ENCODE data around the gene BSX.

The BSX gene

GRCh38 chr11:123000721-123001120, 19.1 kb upstream of the BSX start:
- H3K4me3 ChIP-seq (ENCODE audit: control insufficient read depth, low read depth, low read length) = no peak overlapping the region
- no peak for TF ChIP-seq CTCF (conservative IDR thresholded peaks at IDR 0.05; ENCODE audit: control insufficient read depth, insufficient read depth, low read depth, low read length)

GRCh38 chr11:122998727-122999366, 17.2 kb upstream of the BSX start:
- no peak for TF ChIP-seq CTCF (conservative IDR thresholded peaks at IDR 0.05; ENCODE audit: control insufficient read depth, insufficient read depth, low read depth, low read length)
- peak; percentile 22 for DNase-seq (ENCODE audit: low read depth)
- no peak overlapping the region for H3K4me3 ChIP-seq (ENCODE audit: control insufficient read depth, low read depth, low read length)

More at GRCh38 chr11:123000721-123001120, 19.1 kb upstream of the BSX start:
- peak; percentile 14 for DNase-seq (ENCODE audit: low read depth)

- TF ChIP-seq CTCF (conservative IDR thresholded peaks at IDR 0.05; ENCODE audit: control insufficient read depth, insufficient read depth, low read depth, low read length) = no peak
- no peak for DNase-seq (ENCODE audit: low read depth)
- H3K4me3 ChIP-seq (ENCODE audit: control insufficient read depth, low read depth, low read length) = no peak overlapping the region
Observed at GRCh38 chr11:122995526-122995925, 13.9 kb upstream of the BSX start.

GRCh38 chr11:122984186-122985011, 2.8 kb upstream of the BSX start:
- peak overlapping the region; percentile 41 for H3K4me3 ChIP-seq (ENCODE audit: control insufficient read depth, low read depth, low read length)
- TF ChIP-seq CTCF (conservative IDR thresholded peaks at IDR 0.05; ENCODE audit: control insufficient read depth, insufficient read depth, low read depth, low read length) = no peak
- DNase-seq (ENCODE audit: low read depth) = no peak

GRCh38 chr11:122983438-122984185, 2.0 kb upstream of the BSX start:
- TF ChIP-seq CTCF (conservative IDR thresholded peaks at IDR 0.05; ENCODE audit: control insufficient read depth, insufficient read depth, low read depth, low read length) = no peak
- H3K4me3 ChIP-seq (ENCODE audit: control insufficient read depth, low read depth, low read length) = peak overlapping the region; percentile 41
- DNase-seq (ENCODE audit: low read depth) = no peak

- H3K4me3 ChIP-seq (ENCODE audit: control insufficient read depth, low read depth, low read length) = no peak overlapping the region
- no peak for DNase-seq (ENCODE audit: low read depth)
- no peak for TF ChIP-seq CTCF (conservative IDR thresholded peaks at IDR 0.05; ENCODE audit: control insufficient read depth, insufficient read depth, low read depth, low read length)
Observed at GRCh38 chr11:122979815-122980595, 1.6 kb downstream of the BSX start.
